IMR-90 (cell line): ENCODE results near the gene S100A6.

Source experiments
- BHLHE40 ChIP-seq: fragments of 150-350 bp; IDR thresholded peaks from 2 replicates; pipeline ENCODE4 v1.6.1; 2016; ENCODE audit warnings: mild to moderate bottlenecking, low read depth, low read length
- CEBPB ChIP-seq: IDR thresholded peaks from 2 replicates; pipeline ENCODE4 v1.6.1; 2012; ENCODE audit warnings: low read depth, low read length, improper control_type of control experiment
- MAFK ChIP-seq: IDR thresholded peaks from 2 replicates; pipeline ENCODE4 v1.6.1; 2012; ENCODE audit warnings: low read depth, low read length, improper control_type of control experiment
- MAZ ChIP-seq: IDR thresholded peaks from 2 replicates; pipeline ENCODE4 v1.6.1; 2012; ENCODE audit warnings: low read depth, mild to moderate bottlenecking, low read length, improper control_type of control experiment, moderate library complexity, borderline replicate concordance
- NFE2L2 ChIP-seq: fragments of 150-350 bp; IDR thresholded peaks from 2 replicates; pipeline ENCODE4 v1.6.1; 2016; ENCODE audit warnings: low read depth, mild to moderate bottlenecking, low read length
- POLR2A ChIP-seq: IDR thresholded peaks from 2 replicates; pipeline ENCODE4 v1.6.1; 2012; ENCODE audit warnings: mild to moderate bottlenecking, low read depth, low read length
- RAD21 ChIP-seq: IDR thresholded peaks from 2 replicates; pipeline ENCODE4 v1.6.1; 2012; ENCODE audit warnings: low read length, improper control_type of control experiment
- RCOR1 ChIP-seq: IDR thresholded peaks from 2 replicates; pipeline ENCODE4 v1.6.1; 2012; ENCODE audit warnings: mild to moderate bottlenecking, low read length, improper control_type of control experiment; ENCODE audit not compliant: insufficient replicate concordance
- RFX5 ChIP-seq: IDR thresholded peaks from 2 replicates; pipeline ENCODE4 v1.8.0; 2012; ENCODE audit warnings: low read depth, mild to moderate bottlenecking, low read length, moderate library complexity
- TF ChIP-seq, protein P1 (sequence below): conservative IDR thresholded peaks from 2 replicates; pipeline ENCODE4 v1.5.1; 2012; ENCODE audit warnings: mild to moderate bottlenecking, low read depth, low read length, improper control_type of control experiment
- TF ChIP-seq, protein P2 (sequence below): fragments of 150-350 bp; IDR thresholded peaks from 2 replicates; pipeline ENCODE4 v1.6.1; 2016; ENCODE audit warnings: low read depth, mild to moderate bottlenecking, low read length, moderate library complexity, borderline replicate concordance
- TF ChIP-seq, protein P3 (sequence below): fragments of 150-350 bp; IDR thresholded peaks from 2 replicates; pipeline ENCODE4 v1.6.1; 2017; ENCODE audit warnings: mild to moderate bottlenecking, antibody characterized with exemption, low read length, low read depth

DNA sequence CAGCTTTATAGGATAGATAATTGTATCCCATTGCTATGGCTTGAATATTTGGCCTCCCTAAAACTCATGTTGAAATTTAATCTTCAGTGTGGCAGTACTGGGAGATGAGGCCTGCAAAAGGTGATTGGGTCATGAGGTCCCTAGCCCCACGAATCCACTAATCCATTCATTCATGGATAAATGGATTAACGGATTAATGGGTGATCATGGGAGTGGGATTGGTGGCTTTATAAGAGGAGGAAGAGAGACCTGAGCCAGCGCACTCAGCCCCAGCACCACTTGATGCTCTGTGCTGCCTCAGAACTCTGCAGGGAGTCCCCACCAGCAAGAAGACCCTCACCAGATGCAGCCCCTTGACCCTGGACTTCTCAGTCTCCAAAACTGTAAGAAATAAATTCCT, 32.0 kb downstream of the S100A6 start:
- TF ChIP-seq, protein P1, sequence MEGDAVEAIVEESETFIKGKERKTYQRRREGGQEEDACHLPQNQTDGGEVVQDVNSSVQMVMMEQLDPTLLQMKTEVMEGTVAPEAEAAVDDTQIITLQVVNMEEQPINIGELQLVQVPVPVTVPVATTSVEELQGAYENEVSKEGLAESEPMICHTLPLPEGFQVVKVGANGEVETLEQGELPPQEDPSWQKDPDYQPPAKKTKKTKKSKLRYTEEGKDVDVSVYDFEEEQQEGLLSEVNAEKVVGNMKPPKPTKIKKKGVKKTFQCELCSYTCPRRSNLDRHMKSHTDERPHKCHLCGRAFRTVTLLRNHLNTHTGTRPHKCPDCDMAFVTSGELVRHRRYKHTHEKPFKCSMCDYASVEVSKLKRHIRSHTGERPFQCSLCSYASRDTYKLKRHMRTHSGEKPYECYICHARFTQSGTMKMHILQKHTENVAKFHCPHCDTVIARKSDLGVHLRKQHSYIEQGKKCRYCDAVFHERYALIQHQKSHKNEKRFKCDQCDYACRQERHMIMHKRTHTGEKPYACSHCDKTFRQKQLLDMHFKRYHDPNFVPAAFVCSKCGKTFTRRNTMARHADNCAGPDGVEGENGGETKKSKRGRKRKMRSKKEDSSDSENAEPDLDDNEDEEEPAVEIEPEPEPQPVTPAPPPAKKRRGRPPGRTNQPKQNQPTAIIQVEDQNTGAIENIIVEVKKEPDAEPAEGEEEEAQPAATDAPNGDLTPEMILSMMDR = no peak
- no peak for TF ChIP-seq MAZ
- TF ChIP-seq RAD21 = no peak
- TF ChIP-seq BHLHE40 = no peak
- TF ChIP-seq POLR2A = no peak
- TF ChIP-seq CEBPB = no peak
- TF ChIP-seq MAFK = no peak
- TF ChIP-seq NFE2L2 = no peak
- TF ChIP-seq RFX5 = no peak
- TF ChIP-seq RCOR1 = no peak
- TF ChIP-seq, protein P2, sequence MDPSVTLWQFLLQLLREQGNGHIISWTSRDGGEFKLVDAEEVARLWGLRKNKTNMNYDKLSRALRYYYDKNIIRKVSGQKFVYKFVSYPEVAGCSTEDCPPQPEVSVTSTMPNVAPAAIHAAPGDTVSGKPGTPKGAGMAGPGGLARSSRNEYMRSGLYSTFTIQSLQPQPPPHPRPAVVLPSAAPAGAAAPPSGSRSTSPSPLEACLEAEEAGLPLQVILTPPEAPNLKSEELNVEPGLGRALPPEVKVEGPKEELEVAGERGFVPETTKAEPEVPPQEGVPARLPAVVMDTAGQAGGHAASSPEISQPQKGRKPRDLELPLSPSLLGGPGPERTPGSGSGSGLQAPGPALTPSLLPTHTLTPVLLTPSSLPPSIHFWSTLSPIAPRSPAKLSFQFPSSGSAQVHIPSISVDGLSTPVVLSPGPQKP = no peak
- TF ChIP-seq, protein P3, sequence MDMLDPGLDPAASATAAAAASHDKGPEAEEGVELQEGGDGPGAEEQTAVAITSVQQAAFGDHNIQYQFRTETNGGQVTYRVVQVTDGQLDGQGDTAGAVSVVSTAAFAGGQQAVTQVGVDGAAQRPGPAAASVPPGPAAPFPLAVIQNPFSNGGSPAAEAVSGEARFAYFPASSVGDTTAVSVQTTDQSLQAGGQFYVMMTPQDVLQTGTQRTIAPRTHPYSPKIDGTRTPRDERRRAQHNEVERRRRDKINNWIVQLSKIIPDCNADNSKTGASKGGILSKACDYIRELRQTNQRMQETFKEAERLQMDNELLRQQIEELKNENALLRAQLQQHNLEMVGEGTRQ = no peak
